Glomerular endothelial cell (primary cell): ENCODE measurements around the gene GTF2H2C. TPM values are rescaled to one million over a fixed set of nuclear protein-coding genes. Genes with fewer than 3 reads are reported as not detected.
"Not testable (repeated sequence)": the region's sequence is repeated elsewhere in the genome, so short reads cannot be mapped to it uniquely, and the experiment has no call there.

ENCODE experiments used
- DNase-seq: peaks from one replicate; pipeline ENCODE4 v3.0.0-alpha.2; 2011; ENCODE audit warnings: low read depth, low spot score; ENCODE audit errors: extremely low read depth
- total RNA-seq: library from RNA; depleted of rRNA; stranded (reverse); fragments of >200 nt; gene quantifications from 2 replicates; pipeline ENCODE4 v1.2.3, GENCODE V29; 2015

The GTF2H2C gene
- 16.9 and 22.7 TPM in 2 replicates for total RNA-seq

GRCh38 chr5:69559908-69560330 lies at the start of gene GTF2H2C:
GTF2H2C (plus strand) TSS chr5:69560191; CDS start chr5:69565133, 4,942 bp downstream.
- DNase-seq: not testable (repeated sequence)

DNA sequence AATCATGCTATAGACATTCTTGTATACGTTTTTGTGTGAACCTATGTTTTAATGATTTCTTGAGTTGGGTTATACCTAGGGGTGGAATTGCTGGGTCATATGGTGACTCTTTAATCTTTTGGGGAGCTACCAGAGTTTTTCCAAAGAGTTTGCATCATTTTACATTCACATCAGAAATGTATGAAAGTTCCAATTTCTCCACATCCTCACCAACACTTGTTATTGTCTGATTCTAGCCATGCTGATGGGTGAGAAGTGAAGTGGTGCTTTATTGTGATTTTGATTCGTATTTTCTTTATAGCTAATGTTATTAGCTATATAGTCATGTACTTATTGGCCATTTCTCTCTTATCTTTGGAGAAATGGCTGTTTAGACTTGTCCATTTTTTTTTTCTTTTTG lies 49.3 kb upstream of the GTF2H2C start:
- DNase-seq: no peak

GRCh38 chr5:69512740-69513260 lies 47.2 kb upstream of the GTF2H2C start:
- no peak for DNase-seq

- DNase-seq: not testable (repeated sequence)
These were observed 44.4 kb upstream of the GTF2H2C start for GRCh38 chr5:69515570-69515969.

DNA sequence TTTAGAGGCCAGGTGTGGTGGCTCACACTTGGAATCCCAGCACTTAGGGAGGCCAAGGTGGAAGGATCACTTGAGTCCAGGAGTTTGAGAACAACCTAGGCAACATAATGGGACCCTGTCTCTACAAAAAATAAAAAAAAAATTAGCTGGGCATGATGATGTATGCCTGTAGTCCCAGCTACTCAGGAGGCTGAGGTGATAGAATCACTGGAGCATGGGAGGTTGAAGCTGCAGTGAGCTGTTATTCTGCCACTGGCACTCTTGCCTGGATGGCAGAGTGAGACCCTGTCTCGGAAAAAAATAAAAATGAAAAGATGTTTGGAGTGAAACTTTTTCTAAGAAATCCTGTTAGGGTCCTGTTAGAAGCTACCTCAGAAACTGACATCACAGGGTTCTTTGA lies 43.2 kb upstream of the GTF2H2C start:
- DNase-seq: no peak

GRCh38 chr5:69517763-69518212 lies 42.2 kb upstream of the GTF2H2C start:
- DNase-seq: no peak

- no peak for DNase-seq
These were observed 40.7 kb upstream of the GTF2H2C start for GRCh38 chr5:69519285-69519684.

GRCh38 chr5:69522035-69522434 lies 38.0 kb upstream of the GTF2H2C start:
- DNase-seq: no peak

- no peak for DNase-seq
These were observed 34.5 kb upstream of the GTF2H2C start for GRCh38 chr5:69525490-69525889.

- DNase-seq: no peak
These were observed 33.3 kb upstream of the GTF2H2C start for GRCh38 chr5:69526660-69527059.

DNA sequence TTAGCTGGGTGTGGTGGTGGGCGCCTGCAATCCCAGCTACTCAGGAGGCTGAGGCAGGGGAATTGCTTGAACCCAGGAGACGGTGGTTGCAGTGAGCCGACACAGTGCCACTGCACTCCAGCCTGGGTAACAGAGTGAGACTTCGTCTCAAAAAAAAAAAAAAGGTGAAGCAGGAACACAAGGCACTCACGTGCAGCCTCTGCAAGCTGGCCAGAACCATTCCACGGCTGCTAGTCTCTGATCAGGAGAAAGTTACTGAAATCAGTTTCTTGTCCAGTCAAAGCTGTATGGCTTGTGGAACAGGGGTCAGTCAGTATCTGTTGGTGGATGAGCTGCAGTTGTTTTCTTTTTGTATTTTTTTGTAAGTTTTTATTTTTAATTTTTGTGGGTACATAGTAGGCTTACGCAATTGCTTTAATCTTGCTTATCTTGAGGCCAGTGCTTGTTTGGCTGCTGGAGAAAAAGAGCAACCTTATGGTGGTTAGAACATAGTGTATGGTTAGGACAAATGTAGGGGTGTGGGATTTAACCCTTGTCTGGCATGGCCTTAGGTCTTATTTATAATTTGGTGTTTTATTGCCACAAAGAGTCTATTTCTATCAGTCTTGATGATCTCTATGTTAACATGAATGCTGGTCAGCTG lies 32.7 kb upstream of the GTF2H2C start:
- DNase-seq: no peak

- no peak for DNase-seq
These were observed 32.0 kb upstream of the GTF2H2C start for GRCh38 chr5:69528035-69528434.

GRCh38 chr5:69528609-69529008 lies 31.4 kb upstream of the GTF2H2C start:
- DNase-seq: no peak

GRCh38 chr5:69530561-69531405 lies 29.2 kb upstream of the GTF2H2C start:
- DNase-seq: no peak

GRCh38 chr5:69531406-69531801 lies 28.6 kb upstream of the GTF2H2C start:
- DNase-seq: no peak

GRCh38 chr5:69537911-69538310 lies 22.1 kb upstream of the GTF2H2C start:
- DNase-seq: not testable (repeated sequence)

GRCh38 chr5:69538735-69539134 lies 21.3 kb upstream of the GTF2H2C start:
- DNase-seq: not testable (repeated sequence)

DNA sequence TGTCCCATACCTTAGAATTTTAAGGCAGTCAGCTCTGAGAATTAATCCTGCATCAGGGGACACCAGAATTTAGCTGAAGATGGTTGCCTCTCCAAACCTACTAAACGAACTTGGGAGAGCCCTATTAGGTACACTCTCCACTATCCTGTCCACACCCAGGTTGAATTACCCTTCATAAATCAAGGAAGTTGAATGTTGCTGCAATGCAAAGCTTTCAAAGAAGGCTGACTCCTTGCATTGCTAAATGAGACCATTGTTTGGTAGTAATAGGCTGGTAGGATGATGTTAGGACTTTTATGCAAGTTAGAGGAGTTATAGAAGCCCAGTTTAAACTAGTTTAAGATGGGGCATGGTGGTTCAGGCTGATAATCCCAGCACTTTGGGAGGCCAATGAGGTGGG lies 18.6 kb upstream of the GTF2H2C start:
- DNase-seq: not testable (repeated sequence)

- DNase-seq: not testable (repeated sequence)
These were observed 17.0 kb upstream of the GTF2H2C start for GRCh38 chr5:69542838-69543618.

DNA sequence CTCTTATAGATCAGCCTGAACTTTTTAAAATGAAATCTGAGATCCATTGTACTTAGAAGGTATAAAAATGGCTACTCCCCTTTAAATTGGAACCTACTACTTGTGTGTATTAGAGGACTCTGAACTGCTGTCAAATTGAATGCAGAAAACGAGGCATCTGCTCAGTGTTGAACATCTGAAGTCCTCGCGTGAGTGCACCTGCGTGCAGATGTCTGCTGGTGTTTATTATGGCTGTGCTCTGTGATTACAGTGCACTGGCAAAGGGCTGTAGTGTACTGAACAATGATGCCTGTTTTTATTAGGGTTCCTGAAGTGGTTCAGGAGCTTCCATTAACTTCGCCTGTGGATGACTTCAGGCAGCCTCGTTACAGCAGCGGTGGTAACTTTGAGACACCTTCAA lies 15.4 kb upstream of the GTF2H2C start:
- not testable (repeated sequence) for DNase-seq
